ENCODE data around the gene YWHAQ.

- no peak for TF ChIP-seq CTCF (IDR thresholded peaks at IDR 0.05)
- TF ChIP-seq EP300 (IDR thresholded peaks at IDR 0.05; ENCODE audit: borderline replicate concordance in 1 of 2, low read depth in 1 of 2, low read length in 1 of 2), result no peak
- no peak for TF ChIP-seq YY1 (IDR thresholded peaks at IDR 0.05; ENCODE audit: low read depth)
- TF ChIP-seq EZH2phosphoT487 (IDR thresholded peaks at IDR 0.05; ENCODE audit: borderline replicate concordance, low read depth), result no peak
- TF ChIP-seq SIN3A (IDR thresholded peaks at IDR 0.05; ENCODE audit: borderline replicate concordance, low read depth, low read length), result no peak
- no peak for TF ChIP-seq MXI1 (IDR thresholded peaks at IDR 0.05; ENCODE audit: low read depth, low read length)
- no peak for TF ChIP-seq MEF2A (IDR thresholded peaks at IDR 0.05; ENCODE audit: borderline replicate concordance, low read depth)
- TF ChIP-seq USF2 (IDR thresholded peaks at IDR 0.05; ENCODE audit: borderline replicate concordance, low read depth, low read length), result no peak
- no peak for TF ChIP-seq MAX (IDR thresholded peaks at IDR 0.05; ENCODE audit: low read depth)
- TF ChIP-seq POLR2AphosphoS5 (IDR thresholded peaks at IDR 0.05; ENCODE audit: low read depth, low read length), result no peak
These were observed 37.0 kb upstream of the YWHAQ start for GRCh38 chr2:9667826-9668225.

Data from SK-N-SH (cell line).